ENCODE data around the gene VAC14.

DNA sequence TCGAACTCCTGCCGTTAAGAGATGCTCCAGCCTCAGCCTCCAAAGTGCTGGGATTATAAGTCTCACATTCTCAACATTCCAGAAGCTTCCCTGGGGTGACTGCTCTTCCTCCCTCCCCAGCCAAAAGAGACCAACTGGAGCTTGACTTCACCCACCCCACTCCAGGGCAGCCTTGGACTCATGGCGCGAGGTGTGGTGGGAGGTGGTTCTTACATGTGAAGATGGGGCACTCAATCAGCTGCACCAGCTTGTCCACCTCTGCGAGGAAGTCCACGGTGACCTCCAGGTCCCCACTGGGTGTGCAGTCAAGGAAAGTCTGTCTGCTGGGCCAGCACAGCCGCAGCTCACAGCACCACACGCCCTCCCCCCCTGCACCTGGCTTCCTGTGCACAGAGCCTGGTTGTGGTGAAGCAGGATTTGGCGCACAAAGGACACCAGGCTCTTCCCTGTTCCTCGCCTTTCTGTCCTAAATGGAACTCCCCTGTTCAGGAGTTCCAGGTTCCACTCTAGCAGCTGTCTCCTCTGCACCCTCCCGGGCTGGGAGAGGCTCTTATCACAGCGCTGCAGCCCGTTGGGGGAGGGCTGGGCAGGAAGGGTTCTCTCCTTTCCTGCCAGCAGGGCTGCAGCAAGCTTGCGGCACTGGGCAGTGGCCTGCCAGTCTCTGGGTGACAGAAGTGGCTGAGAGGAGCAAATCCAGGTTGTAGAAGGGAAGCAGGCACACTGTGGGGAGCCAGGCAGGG, 105.5 kb downstream of the VAC14 start:
- TF ChIP-seq EZH2 (IDR thresholded peaks at IDR 0.05; ENCODE audit: insufficient read depth, poor library complexity, severe bottlenecking) (no peak), EZH2phosphoT487 (IDR thresholded peaks at IDR 0.05; ENCODE audit: insufficient read depth, low read depth) (no peak)

All from GM23248 (cell line).